NCI-H510A treated with DMSO at 0.1 percent for 48 hours (cell line): ENCODE data around the gene SSBP4.
"Not testable (repeated sequence)": the region's sequence is repeated elsewhere in the genome, so short reads cannot be mapped to it uniquely, and the experiment has no call there.

Experiments used
- DNase-seq: peaks from one replicate; lab custom pipeline; 2025; lab: John Stamatoyannopoulos, UW

Gene SSBP4

GRCh38 chr19:18393836-18394235, 25.4 kb upstream of the SSBP4 start:
- no peak for DNase-seq

- DNase-seq = no peak
These were observed 22.5 kb upstream of the SSBP4 start for GRCh38 chr19:18396471-18397241.

- DNase-seq = no peak
These were observed 21.7 kb upstream of the SSBP4 start, which contains the start of gene LRRC25 for GRCh38 chr19:18397242-18398202. LRRC25 (minus strand) TSS chr19:18397622; CDS start chr19:18396963, 659 bp downstream.

GRCh38 chr19:18399008-18399407, 20.2 kb upstream of the SSBP4 start:
- no peak for DNase-seq

- peak; percentile 54 for DNase-seq
These were observed 17.6 kb upstream of the SSBP4 start for GRCh38 chr19:18401580-18402112.

GRCh38 chr19:18402455-18403248, 16.5 kb upstream of the SSBP4 start:
- DNase-seq = not testable (repeated sequence)

GRCh38 chr19:18405754-18406153, 13.4 kb upstream of the SSBP4 start:
- DNase-seq = not testable (repeated sequence)

- DNase-seq = no peak
These were observed 12.4 kb upstream of the SSBP4 start for GRCh38 chr19:18406749-18407148.

GRCh38 chr19:18408053-18408476, 11.1 kb upstream of the SSBP4 start:
- DNase-seq = peak; percentile 46

GRCh38 chr19:18412610-18413239, 6.5 kb upstream of the SSBP4 start:
- DNase-seq = no peak

GRCh38 chr19:18414504-18415177, 4.6 kb upstream of the SSBP4 start:
- DNase-seq = no peak

GRCh38 chr19:18415178-18415867, 3.9 kb upstream of the SSBP4 start:
- DNase-seq = no peak

- peak; percentile 75 for DNase-seq
These were observed 2.4 kb upstream of the SSBP4 start for GRCh38 chr19:18416778-18417249.

- DNase-seq = peak; percentile 74
These were observed 1.8 kb upstream of the SSBP4 start for GRCh38 chr19:18417250-18418028.

GRCh38 chr19:18418029-18418482, 1.1 kb upstream of the SSBP4 start:
- DNase-seq = no peak

GRCh38 chr19:18418483-18419194, 559 bp upstream of the SSBP4 start:
- DNase-seq = no peak

GRCh38 chr19:18419699-18420460, 682 bp downstream of the SSBP4 start:
- peak; percentile 21 for DNase-seq
